ENCODE measurements around the gene NPW. TPM values are rescaled to one million over a fixed set of nuclear protein-coding genes. Genes with fewer than 3 reads are reported as not detected.

Gene NPW
- total and polyA plus RNA-seq, 9 of the 15 experiments (the other 6 are each of a cell fraction or from before 2014, with no cell fraction given) = 0.14 to 4.0 (median 2.6) TPM; not detected in 4

DNA sequence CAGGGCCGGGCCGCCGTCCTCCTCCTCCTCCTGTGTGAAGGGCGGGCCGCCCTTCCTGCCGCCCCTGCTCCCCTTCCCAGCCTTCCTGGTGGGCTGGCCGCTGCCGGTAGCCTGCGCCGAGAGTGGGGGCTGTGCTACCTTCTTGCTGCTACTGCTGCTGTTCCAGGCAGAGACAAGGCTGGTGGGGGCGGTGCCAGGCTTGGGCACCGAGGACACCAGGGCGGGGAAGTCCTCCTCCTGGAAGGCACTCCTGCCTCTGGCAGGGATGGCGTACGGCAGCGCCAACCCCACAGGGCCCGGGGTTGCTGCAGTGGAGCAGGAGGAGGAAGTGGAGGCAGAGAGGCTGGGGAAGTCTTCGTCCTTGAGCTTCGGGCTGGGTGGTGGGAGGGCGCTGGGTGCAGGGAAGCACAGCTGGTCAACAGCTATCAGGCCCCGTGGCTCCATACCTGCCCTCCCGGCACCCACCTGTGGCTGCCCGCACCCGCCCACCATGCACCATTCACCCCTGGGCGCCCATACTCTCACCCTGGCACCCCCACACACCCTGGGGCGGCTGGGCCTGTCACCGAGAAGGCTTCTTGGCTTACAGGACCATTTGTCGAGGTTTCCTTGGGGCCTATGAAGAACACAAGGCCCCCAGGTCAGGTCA is 19.6 kb upstream of the NPW start:
- H3K36me3 ChIP-seq (ENCODE audit: control insufficient read depth, insufficient read depth, low read length) = peaks cover 91% of the 10 kb centered on the region
- ChIA-PET CTCF (ENCODE audit: low intra/inter-chr PET ratio) (no interaction called here), POLR2A (interaction anchor here (0.6 kb wide), 2 partner anchors 15 to 164 kb away, joined by 3 read pairs; no protein-coding TSS in a partner anchor)
- no peak for DNase-seq (ENCODE audit: extremely low read depth in 1 of 4, low spot score in 3 of 4)
- peaks cover 7 to 62% of the 10 kb centered on the region in 2 experiments for H3K4me1 ChIP-seq (replicated peaks in 1 of 2; ENCODE audit: control insufficient read depth in 2 of 2, insufficient read depth in 2 of 2, low read length in 2 of 2)
- in situ Hi-C loops (cut with MboI) (no loop called here), intact Hi-C loops (cut with micrococcal nuclease) (no loop called here)
- H3K9ac ChIP-seq (ENCODE audit: insufficient read depth in 1 of 2, low read depth in 2 of 2, low read length in 2 of 2) = no peak overlapping the region
- H3K9me1 ChIP-seq (ENCODE audit: control insufficient read depth, insufficient read depth, low read length) = no peaks in the 10 kb centered on the region
- no peaks in the 10 kb centered on the region for H3K27me3 ChIP-seq (ENCODE audit: control insufficient read depth in 2 of 2, insufficient read depth in 2 of 2, low read length in 2 of 2)
- ATAC-seq = no peak
- H2AFZ ChIP-seq (ENCODE audit: low read depth, low read length) = no peak overlapping the region
- no TSS peak for BruUV-seq (replicated peaks)
- no peaks in the 10 kb centered on the region for H3K9me3 ChIP-seq (replicated peaks; ENCODE audit: control insufficient read depth, insufficient read depth, low read depth, low read length)
- no peak overlapping the region for H3K4me2 ChIP-seq (ENCODE audit: insufficient read depth, low read length)
- H3K79me2 ChIP-seq (ENCODE audit: control insufficient read depth, insufficient read depth, low read length) = peaks cover 37% of the 10 kb centered on the region
- no peak overlapping the region for H3K27ac ChIP-seq (ENCODE audit: extremely low read depth, low read depth, low read length)
- WGBS (ENCODE audit: insufficient coverage, low coverage, missing lambda C conversion rate) = 92% methylated on average over 10 of the region's 28 CpGs
- TF ChIP-seq RBFOX2 (IDR thresholded peaks at IDR 0.05; ENCODE audit: low read depth, low read length) (peak; percentile 55), HDGF (IDR thresholded peaks at IDR 0.05) (no peak), POLR2G (IDR thresholded peaks at IDR 0.05; ENCODE audit: low read depth, low read length) (peak; percentile 58)
- TF ChIP-seq, protein P1, sequence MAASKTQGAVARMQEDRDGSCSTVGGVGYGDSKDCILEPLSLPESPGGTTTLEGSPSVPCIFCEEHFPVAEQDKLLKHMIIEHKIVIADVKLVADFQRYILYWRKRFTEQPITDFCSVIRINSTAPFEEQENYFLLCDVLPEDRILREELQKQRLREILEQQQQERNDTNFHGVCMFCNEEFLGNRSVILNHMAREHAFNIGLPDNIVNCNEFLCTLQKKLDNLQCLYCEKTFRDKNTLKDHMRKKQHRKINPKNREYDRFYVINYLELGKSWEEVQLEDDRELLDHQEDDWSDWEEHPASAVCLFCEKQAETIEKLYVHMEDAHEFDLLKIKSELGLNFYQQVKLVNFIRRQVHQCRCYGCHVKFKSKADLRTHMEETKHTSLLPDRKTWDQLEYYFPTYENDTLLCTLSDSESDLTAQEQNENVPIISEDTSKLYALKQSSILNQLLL (CRISPR knock-in tag; IDR thresholded peaks at IDR 0.05; ENCODE audit: borderline replicate concordance) = no peak
- no peak for FAIRE-seq
- no peak overlapping the region for H3K4me3 ChIP-seq
- H4K20me1 ChIP-seq (replicated peaks; ENCODE audit: control insufficient read depth, insufficient read depth, low read length) = peaks cover 17% of the 10 kb centered on the region

Data from K562 (cell line).